HG02571 (cell line): ENCODE measurements around the gene HERC2.
A peak's percentile ranks its signal among the peaks of the same experiment; 100 is the strongest.
"Not testable (repeated sequence)": the region's sequence is repeated elsewhere in the genome, so short reads cannot be mapped to it uniquely, and the experiment has no call there.

Source experiments
- ATAC-seq: cut with Tn5 transposase; IDR thresholded peaks from one replicate; pipeline ENCODE4 v1.9.1; 2021; ENCODE audit warnings: mild to moderate bottlenecking, moderate library complexity; ENCODE audit not compliant: unreplicated experiment

Gene HERC2

GRCh38 chr15:28136236-28136904, 185.6 kb downstream of the HERC2 start:
- ATAC-seq = peak; percentile 95

GRCh38 chr15:28133281-28133680, 188.7 kb downstream of the HERC2 start:
- no peak for ATAC-seq

- ATAC-seq = no peak
Measured at GRCh38 chr15:28132524-28133275, 189.3 kb downstream of the HERC2 start.

GRCh38 chr15:28131946-28132345, 190.0 kb downstream of the HERC2 start:
- ATAC-seq = no peak

- no peak for ATAC-seq
Measured at GRCh38 chr15:28131400-28131799, 190.6 kb downstream of the HERC2 start.

- ATAC-seq = no peak
Measured at GRCh38 chr15:28130651-28131050, 191.3 kb downstream of the HERC2 start.

- ATAC-seq = no peak
Measured at GRCh38 chr15:28129231-28129848, 192.6 kb downstream of the HERC2 start.

GRCh38 chr15:28128031-28128430, 193.9 kb downstream of the HERC2 start:
- ATAC-seq = no peak

GRCh38 chr15:28127036-28127435, 194.9 kb downstream of the HERC2 start:
- ATAC-seq = no peak

- no peak for ATAC-seq
Measured at GRCh38 chr15:28125673-28126651, 196.0 kb downstream of the HERC2 start.

- no peak for ATAC-seq
Measured at GRCh38 chr15:28124841-28125240, 197.1 kb downstream of the HERC2 start.

GRCh38 chr15:28123408-28124023, 198.5 kb downstream of the HERC2 start:
- no peak for ATAC-seq

- no peak for ATAC-seq
Measured at GRCh38 chr15:28122038-28122949, 199.7 kb downstream of the HERC2 start.

GRCh38 chr15:28121577-28121976, 200.4 kb downstream of the HERC2 start:
- not testable (repeated sequence) for ATAC-seq

GRCh38 chr15:28120359-28120640, 201.7 kb downstream of the HERC2 start:
- no peak for ATAC-seq

GRCh38 chr15:28118531-28118930, 203.4 kb downstream of the HERC2 start:
- ATAC-seq = no peak

- ATAC-seq = no peak
Measured at GRCh38 chr15:28118083-28118482, 203.9 kb downstream of the HERC2 start.

- ATAC-seq = no peak
Measured at GRCh38 chr15:28117432-28117990, 204.5 kb downstream of the HERC2 start.
